KOPT-K1 (cell line): ENCODE measurements around the gene CCDC187.

ENCODE experiments used
- H3K27ac ChIP-seq: fragments of 200-600 bp; sonication (generic); 2 replicates; pipeline ENCODE4 v1.5.1; 2016; ENCODE audit warnings: antibody characterized with exemption, mild to moderate bottlenecking, low read depth, low read length; ENCODE audit not compliant: poor library complexity, severe bottlenecking
- H3K36me3 ChIP-seq: fragments of 200-600 bp; sonication (generic); 2 replicates; pipeline ENCODE4 v1.5.1; 2017; ENCODE audit warnings: antibody characterized with exemption, mild to moderate bottlenecking, low read length, moderate library complexity; ENCODE audit not compliant: insufficient read depth
- H3K9me3 ChIP-seq: fragments of 200-600 bp; sonication (generic); 2 replicates; pipeline ENCODE4 v1.5.1; 2017; ENCODE audit warnings: antibody characterized with exemption, low read length, mild to moderate bottlenecking; ENCODE audit not compliant: insufficient read depth, poor library complexity, severe bottlenecking

The CCDC187 gene

GRCh38 chr9:136313111-136314055, 9.5 kb upstream of the CCDC187 start:
- H3K27ac ChIP-seq, result no peak overlapping the region
- H3K9me3 ChIP-seq, result peaks cover 26% of the 10 kb centered on the region

GRCh38 chr9:136312436-136312835, 8.5 kb upstream of the CCDC187 start:
- Histone ChIP-seq H3K36me3 (no peaks in the 10 kb centered on the region), H3K9me3 (peaks cover 26% of the 10 kb centered on the region), H3K27ac (no peak overlapping the region)

More at GRCh38 chr9:136313111-136314055, 9.5 kb upstream of the CCDC187 start:
- H3K36me3 ChIP-seq, result no peaks in the 10 kb centered on the region

GRCh38 chr9:136312009-136312375, 8.1 kb upstream of the CCDC187 start:
- no peaks in the 10 kb centered on the region for H3K36me3 ChIP-seq
- no peak overlapping the region for H3K27ac ChIP-seq
- peaks cover 26% of the 10 kb centered on the region for H3K9me3 ChIP-seq

- peaks cover 22% of the 10 kb centered on the region for H3K9me3 ChIP-seq
- H3K27ac ChIP-seq, result no peak overlapping the region
- H3K36me3 ChIP-seq, result no peaks in the 10 kb centered on the region
Measured at GRCh38 chr9:136311051-136312008, 7.4 kb upstream of the CCDC187 start.

GRCh38 chr9:136310273-136311030, 6.6 kb upstream of the CCDC187 start:
- peaks cover 13% of the 10 kb centered on the region for H3K9me3 ChIP-seq
- H3K36me3 ChIP-seq, result no peaks in the 10 kb centered on the region
- H3K27ac ChIP-seq, result no peak overlapping the region

GRCh38 chr9:136309806-136310220, 5.9 kb upstream of the CCDC187 start:
- H3K27ac ChIP-seq, result no peak overlapping the region
- H3K36me3 ChIP-seq, result no peaks in the 10 kb centered on the region

GRCh38 chr9:136309101-136309801, 5.4 kb upstream of the CCDC187 start:
- H3K9me3 ChIP-seq, result peaks cover 1% of the 10 kb centered on the region
- H3K36me3 ChIP-seq, result no peaks in the 10 kb centered on the region
- H3K27ac ChIP-seq, result no peak overlapping the region

More at GRCh38 chr9:136309806-136310220, 5.9 kb upstream of the CCDC187 start:
- peaks cover 7% of the 10 kb centered on the region for H3K9me3 ChIP-seq

GRCh38 chr9:136308702-136309053, 4.8 kb upstream of the CCDC187 start:
- Histone ChIP-seq H3K27ac (no peak overlapping the region), H3K9me3 (no peaks in the 10 kb centered on the region), H3K36me3 (no peaks in the 10 kb centered on the region)

- H3K36me3 ChIP-seq, result no peaks in the 10 kb centered on the region
- H3K27ac ChIP-seq, result no peak overlapping the region
- no peaks in the 10 kb centered on the region for H3K9me3 ChIP-seq
Measured at GRCh38 chr9:136308006-136308701, 4.3 kb upstream of the CCDC187 start.

- Histone ChIP-seq H3K9me3 (no peaks in the 10 kb centered on the region), H3K36me3 (no peaks in the 10 kb centered on the region), H3K27ac (no peak overlapping the region)
Measured at GRCh38 chr9:136307215-136307750, 3.4 kb upstream of the CCDC187 start.

- no peaks in the 10 kb centered on the region for H3K9me3 ChIP-seq
- no peak overlapping the region for H3K27ac ChIP-seq
- H3K36me3 ChIP-seq, result no peaks in the 10 kb centered on the region
Measured at GRCh38 chr9:136306211-136307208, 2.6 kb upstream of the CCDC187 start.

- Histone ChIP-seq H3K36me3 (no peaks in the 10 kb centered on the region), H3K27ac (no peak overlapping the region), H3K9me3 (no peaks in the 10 kb centered on the region)
Measured at GRCh38 chr9:136305804-136306203, 1.9 kb upstream of the CCDC187 start.
